H9 (cell line): ENCODE measurements around the gene MND1. TPM values are rescaled to one million over a fixed set of nuclear protein-coding genes. Genes with fewer than 3 reads are reported as not detected.
A peak's percentile ranks its signal among the peaks of the same experiment; 100 is the strongest.

Experiments used
- DNase-seq: peaks from one replicate; pipeline ENCODE4 v3.0.0-alpha.2; 2017
- H2AFZ ChIP-seq: one replicate; pipeline ENCODE4 v1.6.1; 2013; ENCODE audit warnings: mild to moderate bottlenecking, low read length, control low read depth, moderate library complexity
- H2AK5ac ChIP-seq: 2 replicates; pipeline ENCODE4 v1.6.1; 2013; ENCODE audit warnings: low read length, control low read depth, mixed read lengths; ENCODE audit not compliant: insufficient read length
- H2BK120ac ChIP-seq: one replicate; pipeline ENCODE4 v1.6.1; 2013; ENCODE audit warnings: low read depth, mild to moderate bottlenecking, low read length, control low read depth, inconsistent platforms; ENCODE audit not compliant: poor library complexity, severe bottlenecking
- H2BK12ac ChIP-seq: 2 replicates; pipeline ENCODE4 v1.6.1; 2013; ENCODE audit warnings: low read length, control low read depth, mixed read lengths, low read depth; ENCODE audit not compliant: insufficient read length
- H2BK15ac ChIP-seq: 2 replicates; pipeline ENCODE4 v1.6.1; 2013; ENCODE audit warnings: low read depth, low read length, control low read depth
- H2BK20ac ChIP-seq: one replicate; pipeline ENCODE4 v1.6.1; 2013; ENCODE audit warnings: low read depth, mild to moderate bottlenecking, low read length, control low read depth, inconsistent platforms; ENCODE audit not compliant: poor library complexity, severe bottlenecking
- H2BK5ac ChIP-seq: 2 replicates; pipeline ENCODE4 v1.6.1; 2013; ENCODE audit warnings: low read length, control low read depth, mixed read lengths; ENCODE audit not compliant: insufficient read length
- H3K14ac ChIP-seq: 2 replicates; pipeline ENCODE4 v1.6.1; 2013; ENCODE audit warnings: low read length, control low read depth; ENCODE audit not compliant: insufficient read depth
- H3K18ac ChIP-seq: 2 replicates; pipeline ENCODE4 v1.6.1; 2013; ENCODE audit warnings: low read depth, mild to moderate bottlenecking, mixed read lengths, low read length, control low read depth; ENCODE audit not compliant: insufficient read length
- H3K23ac ChIP-seq: 2 replicates; pipeline ENCODE4 v1.6.1; 2013; ENCODE audit warnings: low read length, control low read depth, mixed read lengths, low read depth; ENCODE audit not compliant: insufficient read length
- H3K23me2 ChIP-seq: 2 replicates; pipeline ENCODE4 v1.6.1; 2013; ENCODE audit warnings: low read depth, mild to moderate bottlenecking, mixed read lengths, low read length, control low read depth; ENCODE audit not compliant: insufficient read length, poor library complexity, severe bottlenecking
- H3K27ac ChIP-seq: 2 replicates; pipeline ENCODE4 v1.5.1; 2013; ENCODE audit warnings: low read length, control low read depth, mixed read lengths, low read depth; ENCODE audit not compliant: insufficient read length
- H3K27me3 ChIP-seq: 2 replicates; pipeline ENCODE4 v1.6.1; 2013; ENCODE audit warnings: low read length, control low read depth, inconsistent platforms; ENCODE audit not compliant: insufficient read depth
- H3K4ac ChIP-seq: 2 replicates; pipeline ENCODE4 v1.6.1; 2013; ENCODE audit warnings: low read depth, mild to moderate bottlenecking, control low read depth, inconsistent platforms, low read length, moderate library complexity
- H3K4me1 ChIP-seq: 2 replicates; pipeline ENCODE4 v1.6.1; 2013; ENCODE audit warnings: low read length, control low read depth, inconsistent platforms; ENCODE audit not compliant: insufficient read depth
- H3K4me2 ChIP-seq: 2 replicates; pipeline ENCODE4 v1.6.1; 2013; ENCODE audit warnings: low read length, control low read depth, mixed read lengths; ENCODE audit not compliant: insufficient read length, insufficient read depth
- H3K56ac ChIP-seq: 2 replicates; pipeline ENCODE4 v1.6.1; 2013; ENCODE audit warnings: low read depth, mild to moderate bottlenecking, mixed read lengths, low read length, control low read depth; ENCODE audit not compliant: insufficient read length
- H3K79me1 ChIP-seq: 2 replicates; pipeline ENCODE4 v1.6.1; 2013; ENCODE audit warnings: low read depth, mild to moderate bottlenecking, moderate library complexity, low read length, control low read depth, inconsistent platforms; ENCODE audit not compliant: insufficient read depth, poor library complexity, severe bottlenecking
- H3K79me2 ChIP-seq: 2 replicates; pipeline ENCODE4 v1.6.1; 2013; ENCODE audit warnings: low read length, control low read depth, inconsistent platforms; ENCODE audit not compliant: insufficient read depth
- H3K9ac ChIP-seq: 2 replicates; pipeline ENCODE4 v1.6.1; 2013; ENCODE audit warnings: low read length, control low read depth, mixed read lengths; ENCODE audit not compliant: insufficient read length; ENCODE audit errors: extremely low read depth
- H3K9me3 ChIP-seq: one replicate; pipeline ENCODE4 v1.6.1; 2013; ENCODE audit warnings: low read depth, low read length, inconsistent platforms; ENCODE audit not compliant: control insufficient read depth
- H3T11ph ChIP-seq: one replicate; pipeline ENCODE4 v1.6.1; 2013; ENCODE audit warnings: mild to moderate bottlenecking, low read length, control low read depth, inconsistent platforms
- H4K20me1 ChIP-seq: one replicate; pipeline ENCODE4 v1.6.1; 2013; ENCODE audit not compliant: control insufficient read depth, insufficient read length, insufficient read depth
- H4K5ac ChIP-seq: 2 replicates; pipeline ENCODE4 v1.6.1; 2013; ENCODE audit warnings: low read depth, mild to moderate bottlenecking, mixed read lengths, low read length, control low read depth; ENCODE audit not compliant: insufficient read length
- H4K8ac ChIP-seq: replicated peaks from 2 replicates; pipeline ENCODE4 v1.6.1; 2013; ENCODE audit warnings: low read length, control low read depth, mixed read lengths, low read depth; ENCODE audit not compliant: insufficient read length
- H4K91ac ChIP-seq: 2 replicates; pipeline ENCODE4 v1.6.1; 2013; ENCODE audit warnings: low read depth, mild to moderate bottlenecking, moderate library complexity, mixed read lengths, low read length, control low read depth; ENCODE audit not compliant: insufficient read length
- H3K27ac Mint-ChIP-seq, 3 experiments: 2 replicates in 2 of 3; 3 replicates in 1 of 3; pipeline ENCODE4 v1.8.0; 2020 to 2021; ENCODE audit warnings: mixed read lengths in 3 of 3, mild to moderate bottlenecking in 1 of 3, moderate library complexity in 1 of 3
- H3K27me3 Mint-ChIP-seq: 2 replicates; pipeline ENCODE4 v1.8.0; 2021; ENCODE audit warnings: low read depth, mild to moderate bottlenecking, moderate library complexity, mixed read lengths
- H3K36me3 Mint-ChIP-seq, 3 experiments: 2 replicates in 2 of 3; 3 replicates in 1 of 3; pipeline ENCODE4 v1.8.0; 2020 to 2021; ENCODE audit warnings: low read depth in 3 of 3, mixed read lengths in 3 of 3; ENCODE audit not compliant: insufficient read depth in 1 of 3
- H3K4me1 Mint-ChIP-seq, 2 experiments: 2 replicates each; pipeline ENCODE4 v1.8.0; 2020; ENCODE audit warnings: mixed read lengths in 2 of 2
- H3K4me3 Mint-ChIP-seq, 2 experiments: 2 replicates in 1 of 2; 3 replicates in 1 of 2; pipeline ENCODE4 v1.8.0; 2020 to 2021; ENCODE audit warnings: mild to moderate bottlenecking in 2 of 2, mixed read lengths in 2 of 2, moderate library complexity in 1 of 2
- H3K9me3 Mint-ChIP-seq, 2 experiments: 2 replicates in 1 of 2; 3 replicates in 1 of 2; pipeline ENCODE4 v1.8.0; 2020; ENCODE audit warnings: mild to moderate bottlenecking in 2 of 2, mixed read lengths in 2 of 2, moderate library complexity in 1 of 2
- CTCF ChIP-seq: fragments of 200-600 bp; sonication (generic); conservative IDR thresholded peaks from 3 replicates; pipeline ENCODE4 v1.8.0; 2021; ENCODE audit warnings: antibody characterized with exemption, mild to moderate bottlenecking
- WGBS: extraction: QIAGEN DNeasy Blood & Tissue Kit; methylation state at CpG from one replicate; pipeline ENCODE4 v1.1.7; 2013; ENCODE audit warnings: missing lambda C conversion rate, low lambda C conversion rate, mixed read lengths; ENCODE audit not compliant: insufficient read length; ENCODE audit errors: extremely low coverage; 5-methylcytosine and 5-hydroxymethylcytosine counted together
- total RNA-seq: library from RNA; stranded (reverse); gene quantifications from 2 replicates; pipeline ENCODE4 v1.2.1, GENCODE V29; 2021

The MND1 gene
- total RNA-seq, 1 experiment from 2014 or later, result 21.0 TPM

- no peak overlapping the region for H3K56ac ChIP-seq
- no peak overlapping the region for H3K27ac ChIP-seq
- H3K14ac ChIP-seq, result no peak overlapping the region
- H3T11ph ChIP-seq, result no peak overlapping the region
- H3K27me3 ChIP-seq, result no peaks in the 10 kb centered on the region
- H4K8ac ChIP-seq, result no peak overlapping the region
- TF ChIP-seq CTCF, result no peak
- no peaks in the 10 kb centered on the region for H4K20me1 ChIP-seq
- no peak for DNase-seq
- no peak overlapping the region for H3K4me2 ChIP-seq
- H2BK120ac ChIP-seq, result no peak overlapping the region
- H3K4me1 Mint-ChIP-seq, result no peaks in the 10 kb centered on the region
- H3K23me2 ChIP-seq, result no peaks in the 10 kb centered on the region
- no CpG with 5 or more reads among the region's 3 CpGs for WGBS
- H3K4me3 Mint-ChIP-seq, result no peak overlapping the region
- H3K4me1 ChIP-seq, result no peaks in the 10 kb centered on the region
- no peak overlapping the region for H4K5ac ChIP-seq
- no peaks in the 10 kb centered on the region for H3K9me3 ChIP-seq
- H3K9me3 Mint-ChIP-seq, result no peaks in the 10 kb centered on the region; a peak in 1 of 5 replicates
- no peak overlapping the region for H3K4ac ChIP-seq
- H3K18ac ChIP-seq, result no peak overlapping the region
- no peak overlapping the region for H2AFZ ChIP-seq
- H3K27ac Mint-ChIP-seq, result peak overlapping the region in 1 of 3 experiments; percentile 37; a peak in 1 of 7 replicates
- no peak overlapping the region for H4K91ac ChIP-seq
- no peak overlapping the region for H2BK15ac ChIP-seq
- H3K27me3 Mint-ChIP-seq, result no peaks in the 10 kb centered on the region
- no peak overlapping the region for H2BK20ac ChIP-seq
- no peaks in the 10 kb centered on the region for H3K79me1 ChIP-seq
- H2AK5ac ChIP-seq, result no peak overlapping the region
- no peak overlapping the region for H2BK12ac ChIP-seq
- H2BK5ac ChIP-seq, result no peak overlapping the region
- H3K36me3 Mint-ChIP-seq, result peaks cover under 1 to 16% (median 9%) of the 10 kb centered on the region in 3 experiments; a peak in 5 of 7 replicates
- no peak overlapping the region for H3K23ac ChIP-seq
- no peaks in the 10 kb centered on the region for H3K79me2 ChIP-seq
- no peak overlapping the region for H3K9ac ChIP-seq
These were observed 54.2 kb downstream of the MND1 start for GRCh38 chr4:153398713-153399112.
